OCI-M2 (cell line): Measurements from ENCODE around the gene RUFY4.
"Not testable (repeated sequence)": the region's sequence is repeated elsewhere in the genome, so short reads cannot be mapped to it uniquely, and the experiment has no call there.

Source experiments
- DNase-seq: peaks from one replicate; lab custom pipeline; 2025; ENCODE audit not compliant: unreplicated experiment; lab: John Stamatoyannopoulos, UW

The RUFY4 gene

GRCh38 chr2:218081063-218081462, 12.0 kb downstream of the RUFY4 start:
- no peak for DNase-seq

GRCh38 chr2:218081695-218082094, 12.6 kb downstream of the RUFY4 start:
- no peak for DNase-seq

GRCh38 chr2:218082586-218083351, 13.7 kb downstream of the RUFY4 start:
- DNase-seq = no peak

DNA sequence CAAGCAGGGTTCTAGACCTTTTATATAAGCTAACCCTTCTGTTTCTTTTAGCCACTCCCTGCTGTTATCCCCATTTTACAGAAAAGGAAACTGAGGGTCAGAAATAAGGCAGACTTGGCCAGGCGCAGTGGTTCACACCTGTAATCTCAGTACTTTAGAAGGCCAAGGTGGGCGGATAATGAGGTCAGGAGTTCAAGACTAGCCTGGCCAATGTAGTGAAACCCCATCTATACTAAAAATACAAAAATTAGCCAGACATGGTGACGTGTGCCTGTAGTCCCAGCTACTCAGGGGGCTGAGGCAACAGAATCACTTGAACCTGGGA, 14.3 kb downstream of the RUFY4 start:
- no peak for DNase-seq

DNA sequence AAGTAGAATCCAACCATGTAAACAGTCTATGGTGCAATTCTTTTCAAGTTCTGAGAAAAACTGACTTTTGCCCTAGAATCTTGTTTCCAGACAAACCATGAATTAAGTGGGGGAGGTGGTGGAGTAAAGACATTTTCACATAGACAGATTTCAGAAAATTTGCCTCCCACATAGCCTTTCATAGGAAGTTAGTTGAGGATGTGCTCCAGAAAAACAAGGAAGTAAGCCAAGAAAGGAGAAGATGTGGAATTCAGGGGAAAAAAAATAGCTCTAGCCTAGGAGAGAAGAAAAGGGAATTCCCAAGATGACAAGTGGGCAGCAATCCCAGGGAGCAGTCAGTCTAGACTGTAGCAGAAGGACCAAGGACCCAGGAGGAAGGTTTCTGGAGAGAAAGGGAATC, 17.4 kb downstream of the RUFY4 start:
- no peak for DNase-seq

GRCh38 chr2:218089259-218089658, 20.2 kb downstream of the RUFY4 start:
- no peak for DNase-seq

DNA sequence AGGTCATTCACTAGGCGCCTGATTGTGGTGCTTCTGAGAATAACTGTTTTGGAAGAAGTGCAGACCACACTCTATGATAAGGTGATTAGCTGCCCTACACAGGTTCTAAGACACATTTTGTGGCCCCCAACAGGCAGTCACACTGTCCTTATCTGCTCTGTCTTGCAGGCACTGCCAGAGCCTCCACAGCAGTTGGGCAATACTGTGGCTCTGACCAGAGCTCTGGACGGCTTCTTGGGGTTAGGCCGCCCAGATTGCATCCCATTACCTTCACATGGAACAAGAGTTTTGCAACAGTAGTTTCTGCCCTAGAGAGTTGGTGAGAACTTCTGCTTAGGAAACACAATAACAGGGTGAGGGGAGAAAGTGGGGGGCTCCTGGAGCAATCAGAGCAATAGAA, 22.7 kb downstream of the RUFY4 start:
- no peak for DNase-seq

GRCh38 chr2:218093879-218094278, 24.8 kb downstream of the RUFY4 start:
- no peak for DNase-seq

DNA sequence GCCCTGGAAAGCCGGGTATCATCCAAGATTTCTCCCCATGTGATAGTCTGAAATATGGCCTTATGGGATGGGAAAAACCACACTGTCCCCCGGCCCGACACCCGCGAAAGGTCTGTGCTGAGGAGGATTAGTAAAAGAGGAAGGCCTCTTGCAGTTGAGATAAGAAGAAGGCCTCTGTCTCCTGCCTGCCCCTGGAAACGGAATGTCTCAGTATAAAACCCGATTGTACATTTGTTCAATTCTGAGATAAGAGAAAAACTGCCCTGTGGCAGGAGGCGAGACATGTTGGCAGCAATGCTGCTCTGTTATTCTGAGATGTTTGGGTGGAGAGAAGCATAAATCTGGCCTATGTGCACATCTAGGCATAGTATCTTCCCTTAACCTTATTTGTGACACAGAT, 26.8 kb downstream of the RUFY4 start:
- DNase-seq = no peak

- DNase-seq = no peak
Observed at GRCh38 chr2:218097975-218098374, 28.9 kb downstream of the RUFY4 start.

GRCh38 chr2:218108834-218109233, 39.8 kb downstream of the RUFY4 start:
- not testable (repeated sequence) for DNase-seq

GRCh38 chr2:218121789-218122188, 52.7 kb downstream of the RUFY4 start:
- DNase-seq = not testable (repeated sequence)

DNA sequence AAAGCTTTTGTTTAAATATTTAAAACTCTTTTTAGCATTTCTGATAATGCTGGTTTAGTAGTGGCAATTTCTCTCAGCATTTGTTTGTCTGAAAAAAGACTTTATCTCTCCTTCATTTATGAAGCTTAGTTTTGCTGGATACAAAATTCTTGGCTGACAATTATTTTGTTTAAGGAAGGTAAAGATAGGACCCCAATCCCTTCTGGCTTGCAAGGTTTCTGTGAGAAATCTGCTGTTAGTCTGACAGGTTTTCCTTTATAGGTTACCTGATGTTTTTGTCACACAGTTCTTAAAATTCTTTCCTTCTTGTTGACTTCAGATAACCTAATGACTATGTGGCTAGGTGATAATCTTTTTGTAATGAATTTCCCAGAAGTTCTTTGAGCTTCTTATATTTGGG, 53.2 kb downstream of the RUFY4 start:
- not testable (repeated sequence) for DNase-seq

- no peak for DNase-seq
Observed at GRCh38 chr2:218123986-218124385, 54.9 kb downstream of the RUFY4 start.

GRCh38 chr2:218125095-218125494, 56.0 kb downstream of the RUFY4 start:
- no peak for DNase-seq

DNA sequence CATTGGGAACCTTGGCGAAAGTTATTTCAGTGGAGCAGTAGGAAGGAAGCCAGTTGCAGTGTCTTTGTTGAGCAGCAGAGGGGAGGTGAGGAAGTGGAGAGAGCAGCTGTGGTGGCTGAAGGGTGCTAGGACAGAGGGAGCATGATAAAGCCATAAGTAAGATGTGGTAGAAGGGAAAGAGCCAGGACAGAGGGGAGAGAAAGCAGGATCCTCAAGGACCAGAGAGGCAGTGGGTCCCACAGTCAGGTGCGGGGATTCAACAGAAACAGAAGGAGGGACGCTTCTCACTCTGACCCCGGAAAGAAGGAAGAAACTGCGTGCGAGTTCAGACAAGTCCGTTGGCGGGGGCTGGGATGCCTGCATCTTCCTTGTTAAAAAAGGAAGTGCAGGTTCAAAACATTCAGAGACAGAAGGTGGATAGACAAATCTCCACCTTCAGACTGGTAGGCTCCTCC, 56.6 kb downstream of the RUFY4 start, which contains the start of gene CXCR2:
Gene CXCR2 (plus strand): TSS at position 403 of the 455 bp plus-strand sequence. CDS start 8,774 bp downstream, outside the sequence.
- DNase-seq = no peak

DNA sequence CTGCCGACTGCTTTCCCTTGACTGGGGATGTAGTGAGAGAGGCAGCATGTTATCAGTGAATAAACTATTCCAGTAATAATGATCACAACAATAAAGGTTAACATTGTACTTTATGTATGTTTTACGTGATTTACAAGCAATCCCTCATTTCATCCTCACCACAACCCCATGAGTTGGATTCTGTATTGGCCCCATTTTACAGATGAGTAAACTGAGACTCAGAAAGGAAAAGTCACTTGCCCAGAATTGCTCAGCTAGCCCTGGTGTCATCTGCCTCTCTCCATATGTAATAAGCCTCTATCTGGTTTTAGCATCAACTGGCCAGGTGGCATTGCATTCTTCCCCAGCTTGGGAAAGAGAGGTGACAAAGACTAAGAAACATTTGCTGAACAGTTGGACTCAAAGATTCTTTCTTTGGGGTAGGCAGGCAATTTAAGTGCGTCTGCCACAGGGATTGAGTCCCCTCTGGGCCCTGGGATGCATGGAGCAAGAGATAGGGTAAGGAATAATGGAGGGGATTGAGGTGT, 58.9 kb downstream of the RUFY4 start:
- DNase-seq = no peak

DNA sequence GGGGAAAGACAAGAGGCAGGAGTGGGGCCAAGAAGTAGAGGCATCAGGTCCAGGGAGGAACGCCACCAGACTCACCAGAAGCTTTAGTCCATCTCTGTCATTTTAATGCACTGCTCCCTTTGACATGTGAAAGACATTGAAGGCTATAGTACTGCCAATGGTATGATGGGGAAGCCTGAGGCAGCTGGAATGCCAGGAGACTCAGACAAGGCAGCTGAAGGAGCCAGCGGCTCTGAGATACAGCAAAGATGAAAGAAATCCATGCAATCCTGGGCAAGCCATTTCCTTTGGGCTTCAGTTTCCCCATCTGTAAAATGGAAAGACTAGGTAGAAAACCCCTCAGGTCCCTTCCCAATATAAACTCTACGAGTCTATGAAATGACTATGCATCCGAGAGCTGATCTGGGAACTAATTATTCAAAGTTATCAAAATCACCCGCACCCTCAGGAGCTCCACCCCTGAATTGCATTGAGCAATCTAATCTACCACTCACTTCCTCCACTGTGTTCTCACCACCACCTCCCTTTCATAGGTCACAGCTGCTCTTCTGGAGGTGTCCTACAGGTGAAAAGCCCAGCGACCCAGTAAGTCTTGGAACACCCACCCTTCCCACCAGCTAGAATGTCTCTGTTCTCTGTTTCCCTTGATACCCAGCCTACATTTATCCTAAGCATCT, 59.9 kb downstream of the RUFY4 start:
- DNase-seq = no peak

- no peak for DNase-seq
Observed at GRCh38 chr2:218129458-218130135, 60.5 kb downstream of the RUFY4 start.

GRCh38 chr2:218130377-218130776, 61.3 kb downstream of the RUFY4 start:
- no peak for DNase-seq

GRCh38 chr2:218130822-218131221, 61.8 kb downstream of the RUFY4 start:
- no peak for DNase-seq

GRCh38 chr2:218137514-218137913, 68.5 kb downstream of the RUFY4 start:
- no peak for DNase-seq
